Forelimb muscle (tissue), 1 donor: Measurements from ENCODE around the gene GBGT1. TPM values are rescaled to one million over a fixed set of nuclear protein-coding genes. Genes with fewer than 3 reads are reported as not detected.

ENCODE experiments used
- polyA plus RNA-seq: library from polyadenylated mRNA; unstranded; fragments of 120-200 nt; gene quantifications from one replicate; pipeline ENCODE4 v1.2.1, GENCODE V29; 2013; ENCODE audit not compliant: insufficient read length

Gene GBGT1
- polyA plus RNA-seq, 1 donor: 3.6 TPM

Other genes starting within 250 kb of the GBGT1 start
- gene TSC1, start 219.3 kb downstream of the GBGT1 start, polyA plus RNA-seq: 27.3 TPM
- gene GFI1B, start 185.2 kb downstream of the GBGT1 start, polyA plus RNA-seq: 0.39 TPM
- gene GTF3C5, start 132.9 kb downstream of the GBGT1 start, polyA plus RNA-seq: 46.2 TPM
- 1.8 TPM for gene CEL, start 101.9 kb downstream of the GBGT1 start, polyA plus RNA-seq
- gene RALGDS, start 42.7 kb downstream of the GBGT1 start, polyA plus RNA-seq: 50.3 TPM
- gene OBP2B, start 45.3 kb upstream of the GBGT1 start, polyA plus RNA-seq: not detected
- gene ABO, start 111.3 kb upstream of the GBGT1 start, polyA plus RNA-seq: 1.3 TPM
- gene SURF6, start 172.3 kb upstream of the GBGT1 start, polyA plus RNA-seq: 20.5 TPM
- gene MED22, start 184.2 kb upstream of the GBGT1 start, polyA plus RNA-seq: 23.0 TPM
- gene RPL7A, start 184.3 kb upstream of the GBGT1 start, polyA plus RNA-seq: 2,437 TPM
- 30.6 TPM for gene SURF1, start 192.6 kb upstream of the GBGT1 start, polyA plus RNA-seq
- 12.2 TPM for gene SURF2, start 192.6 kb upstream of the GBGT1 start, polyA plus RNA-seq
- gene SURF4, start 212.1 kb upstream of the GBGT1 start, polyA plus RNA-seq: 84.6 TPM
- 2.2 TPM for gene STKLD1, start 212.5 kb upstream of the GBGT1 start, polyA plus RNA-seq